Measurements from ENCODE around the gene RABAC1. TPM values are rescaled to one million over a fixed set of nuclear protein-coding genes. Genes with fewer than 3 reads are reported as not detected.

Gene RABAC1
- total and polyA plus RNA-seq, 2 of the 13 experiments (the other 11 are each of a cell fraction or from before 2014, with no cell fraction given): 37.4 to 74.0 TPM

DNA sequence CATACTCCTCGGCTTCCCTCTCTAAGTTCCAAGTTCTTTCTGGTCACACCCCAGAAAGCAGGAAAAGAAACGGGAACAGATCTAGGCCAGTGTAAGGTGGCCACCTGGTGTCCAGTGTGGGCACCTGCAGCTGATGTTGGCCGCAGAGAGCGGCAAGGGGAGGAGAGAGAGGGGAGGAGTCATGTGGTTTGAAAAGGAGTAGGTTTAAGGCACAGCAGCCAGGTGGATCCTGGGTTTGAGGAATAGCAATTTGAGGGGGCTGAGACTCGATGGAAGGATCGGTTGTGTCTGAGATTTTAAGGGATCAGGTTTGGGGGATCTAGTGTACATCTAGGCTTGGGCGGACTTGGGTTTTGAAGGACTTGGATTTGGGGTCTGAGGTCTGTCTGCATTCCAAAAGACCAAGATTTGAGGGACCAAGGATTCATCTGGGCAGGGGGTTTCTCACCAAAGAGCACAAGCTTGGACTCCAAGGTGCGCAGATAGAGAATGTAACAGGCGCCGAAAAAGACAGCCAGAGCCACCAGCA, 1.2 kb downstream of the RABAC1 start (continued):
- TF ChIP-seq ARNT2 (CRISPR knock-in tag; IDR thresholded peaks at IDR 0.05; ENCODE audit: low read depth): no peak
- no peak for TF ChIP-seq E2F5 (CRISPR knock-in tag; conservative IDR thresholded peaks at IDR 0.05)
- no peak for TF ChIP-seq ZNF124 (CRISPR knock-in tag; IDR thresholded peaks at IDR 0.05)
- TF ChIP-seq MIER2 (CRISPR knock-in tag; IDR thresholded peaks at IDR 0.05): peak; percentile 68; the same call in 1 of the 2 replicates
- TF ChIP-seq ZNF331 (CRISPR knock-in tag; IDR thresholded peaks at IDR 0.05): 0 out of 2 replicates have a peak, but pooled peaks have one; percentile 29
- TF ChIP-seq SSRP1 (CRISPR knock-in tag; IDR thresholded peaks at IDR 0.05): no peak
- no peak for TF ChIP-seq SP2 (CRISPR knock-in tag; IDR thresholded peaks at IDR 0.05)
- TF ChIP-seq ZNF674 (CRISPR knock-in tag; IDR thresholded peaks at IDR 0.05; ENCODE audit: low read depth): no peak

DNA sequence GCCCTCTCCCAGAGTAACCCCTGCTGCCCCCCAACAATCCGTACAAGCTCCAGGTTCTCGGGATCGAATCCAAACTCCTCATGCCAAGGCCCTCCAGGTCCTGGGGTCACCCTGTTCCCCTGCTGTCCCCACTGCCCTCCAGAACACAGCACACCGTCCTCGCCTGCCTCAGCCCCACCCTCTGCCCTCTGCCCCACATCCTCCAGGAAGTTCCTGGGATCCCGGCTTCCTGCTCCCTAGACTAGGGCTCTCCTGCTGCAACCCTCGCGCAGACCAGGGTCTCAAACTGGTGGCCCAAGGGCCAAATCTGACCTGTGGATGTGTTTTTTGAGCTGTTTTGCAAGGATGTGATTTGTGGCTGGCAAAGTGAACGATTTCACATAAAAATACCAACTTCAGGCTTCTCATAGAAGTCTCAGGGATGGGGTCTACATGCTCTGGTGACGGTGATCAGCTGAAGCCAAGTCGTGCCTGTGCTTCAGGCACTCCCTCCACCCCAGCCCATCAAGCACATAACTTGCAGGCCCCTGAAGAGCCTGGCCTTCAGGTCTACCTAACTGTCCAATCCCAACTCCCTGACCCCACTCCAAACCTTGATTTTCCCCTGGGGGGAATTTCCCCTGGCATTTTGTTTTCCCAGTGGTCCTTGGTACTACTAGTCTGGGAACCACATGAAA, 1.8 kb downstream of the RABAC1 start:
- Histone ChIP-seq H2AFZ (ENCODE audit: low read length) (no peak overlapping the region), H3K4me1 (ENCODE audit: insufficient read depth, low read length) (peaks cover 32% of the 10 kb centered on the region), H3K79me2 (ENCODE audit: insufficient read depth, low read length) (no peaks in the 10 kb centered on the region), H3K27ac (ENCODE audit: extremely low read length, insufficient read depth, low read length) (no peak overlapping the region), H3K27me3 (ENCODE audit: control insufficient read depth in 1 of 2, insufficient read depth in 2 of 2, low read length in 2 of 2) (no peaks in the 10 kb centered on the region; a peak in 1 of 5 replicates), H4K20me1 (ENCODE audit: insufficient read depth, low read length) (0 out of 2 replicates have a peak, but pooled peaks cover 3% of the 10 kb centered on the region), H3K36me3 (replicated peaks in 1 of 2; ENCODE audit: control insufficient read depth in 1 of 2, insufficient read depth in 2 of 2, low read length in 2 of 2) (no peaks in the 10 kb centered on the region), H3K9me3 (ENCODE audit: low read length) (no peaks in the 10 kb centered on the region), H3K4me2 (ENCODE audit: low read depth, low read length) (peak overlapping the region; percentile 85), H3K4me3 (replicated peaks in 1 of 3; ENCODE audit: insufficient read depth in 1 of 3, low read depth in 2 of 3, low read length in 3 of 3) (peak overlapping the region in 1 of 3 experiments; percentile 98; a peak in 1 of 6 replicates), H3K9ac (ENCODE audit: insufficient read depth, low read depth, low read length) (peak overlapping the region; percentile 11; the same call in 1 of the 2 replicates)
- CTCF ChIA-PET (ENCODE audit: low intra/inter-chr PET ratio, low total read pairs): interaction anchor here (1.3 kb wide), 1 partner anchor 165 kb away, joined by 5 read pairs; no protein-coding TSS in a partner anchor
- ATAC-seq: no peak
- no peak for FAIRE-seq
- in situ Hi-C loops (cut with HindIII; ENCODE audit: extremely low pct_ligation_motif_present, low pct_unique_long_range_greater_than_20kb) (loop anchor here (5.0 kb wide), 1 partner anchor 75 kb away; the partner anchor contains the start of gene ARHGEF1), intact Hi-C loops (cut with micrococcal nuclease; ENCODE audit: unreplicated experiment) (loop anchor here (10.0 kb wide), 1 partner anchor 162 kb away; the partner anchor contains the start of gene CEACAM3)
- DNase-seq (ENCODE audit: low spot score): no peak
- TF ChIP-seq MAFF (IDR thresholded peaks at IDR 0.05; ENCODE audit: low read depth, low read length) (no peak), ZNF143 (CRISPR knock-in tag; IDR thresholded peaks at IDR 0.05) (no peak), ZNF746 (CRISPR knock-in tag; IDR thresholded peaks at IDR 0.05) (no peak)
- TF ChIP-seq, protein P1, sequence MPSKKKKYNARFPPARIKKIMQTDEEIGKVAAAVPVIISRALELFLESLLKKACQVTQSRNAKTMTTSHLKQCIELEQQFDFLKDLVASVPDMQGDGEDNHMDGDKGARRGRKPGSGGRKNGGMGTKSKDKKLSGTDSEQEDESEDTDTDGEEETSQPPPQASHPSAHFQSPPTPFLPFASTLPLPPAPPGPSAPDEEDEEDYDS (CRISPR knock-in tag; IDR thresholded peaks at IDR 0.05): 0 out of 2 replicates have a peak, but pooled peaks have one; percentile 1
- TF ChIP-seq, protein P2, sequence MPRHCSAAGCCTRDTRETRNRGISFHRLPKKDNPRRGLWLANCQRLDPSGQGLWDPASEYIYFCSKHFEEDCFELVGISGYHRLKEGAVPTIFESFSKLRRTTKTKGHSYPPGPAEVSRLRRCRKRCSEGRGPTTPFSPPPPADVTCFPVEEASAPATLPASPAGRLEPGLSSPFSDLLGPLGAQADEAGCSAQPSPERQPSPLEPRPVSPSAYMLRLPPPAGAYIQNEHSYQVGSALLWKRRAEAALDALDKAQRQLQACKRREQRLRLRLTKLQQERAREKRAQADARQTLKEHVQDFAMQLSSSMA (CRISPR knock-in tag; IDR thresholded peaks at IDR 0.05): 0 out of 2 replicates have a peak, but pooled peaks have one; percentile 45
- no TSS peak for BruUV-seq (replicated peaks)
- WGBS (ENCODE audit: low lambda C conversion rate): 90% methylated on average over 11 of the region's 11 CpGs
- POLR2A ChIA-PET: interaction anchor here (0.8 to 2.7 kb wide), 5 partner anchors 73 to 98 kb away, joined by 4 to 36 read pairs (median 6); partner anchors contain the start of gene RPS19

Measured in HepG2 (cell line).